Esophagus muscularis mucosa (tissue), 3 donors: ENCODE measurements around the gene MCOLN1.

ENCODE experiments used
- EP300 ChIP-seq: sonication (generic); formaldehyde crosslinking; IDR thresholded peaks from one replicate; pipeline ENCODE4 v1.6.1; 2017; ENCODE audit warnings: antibody characterized with exemption
- POLR2AphosphoS5 ChIP-seq, 2 donors: sonication (generic); formaldehyde crosslinking; IDR thresholded peaks; one replicate each; pipeline ENCODE4 v1.6.1; 2017; ENCODE audit warnings: antibody characterized with exemption in 2 of 2

GRCh38 chr19:7488736-7489353 is 33.6 kb upstream of the MCOLN1 start, which contains the start of gene PEX11G:
- TF ChIP-seq POLR2AphosphoS5 (IDR thresholded peaks at IDR 0.05) (peak; percentile 89 to 91), EP300 (no peak)
